ENCODE data around the gene NIPAL4. TPM values are rescaled to one million over a fixed set of nuclear protein-coding genes. Genes with fewer than 3 reads are reported as not detected.

Gene NIPAL4
- total RNA-seq, 2 donors from 2014 or later = 1.6 TPM; not detected in 1

DNA sequence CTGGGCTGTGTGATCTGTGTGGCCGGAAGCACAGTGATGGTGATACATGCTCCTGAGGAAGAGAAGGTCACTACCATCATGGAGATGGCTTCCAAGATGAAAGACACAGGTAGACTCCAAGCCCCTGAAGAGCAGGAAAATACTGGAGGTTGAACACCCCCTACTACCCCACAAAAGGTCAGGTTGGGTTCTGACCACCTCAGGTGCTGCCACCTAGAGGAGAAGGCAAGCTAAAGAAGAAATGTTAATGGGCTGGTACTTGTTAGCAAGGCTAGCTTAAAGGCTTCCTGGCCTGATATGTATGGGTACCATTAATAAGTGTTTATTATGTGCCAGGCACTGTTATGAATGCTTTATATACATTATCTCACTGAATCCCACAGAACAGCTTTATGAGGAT, 11.7 kb downstream of the NIPAL4 start:
- Histone ChIP-seq H3K4me3 (no peak overlapping the region), H3K27me3 (no peaks in the 10 kb centered on the region), H3K4me1 (peaks cover 0 to 34% of the 10 kb centered on the region in 2 donors), H3K36me3 (peaks cover 5% of the 10 kb centered on the region), H3K9me3 (no peaks in the 10 kb centered on the region), H3K27ac (no peak overlapping the region)
- DNase-seq (ENCODE audit: low spot score) = no peak
- TF ChIP-seq, protein P1, sequence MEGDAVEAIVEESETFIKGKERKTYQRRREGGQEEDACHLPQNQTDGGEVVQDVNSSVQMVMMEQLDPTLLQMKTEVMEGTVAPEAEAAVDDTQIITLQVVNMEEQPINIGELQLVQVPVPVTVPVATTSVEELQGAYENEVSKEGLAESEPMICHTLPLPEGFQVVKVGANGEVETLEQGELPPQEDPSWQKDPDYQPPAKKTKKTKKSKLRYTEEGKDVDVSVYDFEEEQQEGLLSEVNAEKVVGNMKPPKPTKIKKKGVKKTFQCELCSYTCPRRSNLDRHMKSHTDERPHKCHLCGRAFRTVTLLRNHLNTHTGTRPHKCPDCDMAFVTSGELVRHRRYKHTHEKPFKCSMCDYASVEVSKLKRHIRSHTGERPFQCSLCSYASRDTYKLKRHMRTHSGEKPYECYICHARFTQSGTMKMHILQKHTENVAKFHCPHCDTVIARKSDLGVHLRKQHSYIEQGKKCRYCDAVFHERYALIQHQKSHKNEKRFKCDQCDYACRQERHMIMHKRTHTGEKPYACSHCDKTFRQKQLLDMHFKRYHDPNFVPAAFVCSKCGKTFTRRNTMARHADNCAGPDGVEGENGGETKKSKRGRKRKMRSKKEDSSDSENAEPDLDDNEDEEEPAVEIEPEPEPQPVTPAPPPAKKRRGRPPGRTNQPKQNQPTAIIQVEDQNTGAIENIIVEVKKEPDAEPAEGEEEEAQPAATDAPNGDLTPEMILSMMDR (IDR thresholded peaks at IDR 0.05) = peak; percentile 25 to 57

DNA sequence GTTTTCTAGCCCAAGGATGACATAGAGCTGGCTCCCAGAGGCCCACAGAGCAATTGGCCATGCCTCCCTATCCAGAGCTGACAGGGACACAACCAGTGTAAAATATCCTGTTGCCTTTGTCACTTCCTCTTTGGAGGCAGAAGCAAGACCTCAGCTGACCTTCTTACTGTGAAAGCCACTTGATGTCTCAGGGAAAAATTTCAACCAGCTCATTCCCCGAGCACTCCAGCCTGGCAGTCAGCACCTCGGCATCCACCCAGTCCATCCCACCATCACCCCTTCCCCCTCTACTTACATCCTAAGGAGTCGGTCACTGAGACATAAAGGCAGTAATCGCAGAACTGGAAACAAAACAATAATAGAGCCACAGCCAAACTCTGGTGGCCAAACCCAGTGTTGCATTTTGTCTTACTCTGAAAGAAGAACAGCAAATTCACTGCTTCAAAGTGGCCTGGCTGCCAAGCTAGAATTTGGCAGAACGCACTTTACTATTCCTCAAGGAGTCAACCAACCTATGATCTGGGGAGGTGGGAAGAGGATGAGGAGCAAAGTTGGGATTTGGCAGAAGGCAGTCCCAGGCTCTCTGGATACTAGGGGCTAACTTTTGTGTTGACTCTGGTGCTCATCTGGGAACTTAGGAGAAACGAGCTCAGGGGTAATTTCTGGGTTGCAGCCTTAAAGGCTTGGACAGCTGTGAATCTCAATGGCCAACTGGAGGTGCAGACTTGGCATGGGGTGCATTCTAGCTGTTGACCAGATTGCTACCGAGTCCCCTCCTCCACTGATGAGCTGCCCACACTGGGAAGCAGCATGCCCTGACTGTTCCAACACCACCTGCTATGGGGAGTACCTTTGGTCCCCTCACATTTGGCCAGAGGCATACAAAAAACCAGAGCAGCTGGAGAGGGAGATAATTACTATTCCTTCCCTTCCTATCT, 13.6 kb downstream of the NIPAL4 start:
- no peaks in the 10 kb centered on the region for H3K9me3 ChIP-seq
- TF ChIP-seq, protein P1 (IDR thresholded peaks at IDR 0.05) = peak in 1 of 2 donors; percentile 39
- peak overlapping the region; percentile 33 to 65 for H3K27ac ChIP-seq
- no peaks in the 10 kb centered on the region for H3K27me3 ChIP-seq
- no peak overlapping the region for H3K4me3 ChIP-seq
- no peak for DNase-seq (ENCODE audit: low spot score)
- H3K4me1 ChIP-seq = peaks cover 0 to 34% of the 10 kb centered on the region in 2 donors
- peaks cover 5% of the 10 kb centered on the region for H3K36me3 ChIP-seq

DNA sequence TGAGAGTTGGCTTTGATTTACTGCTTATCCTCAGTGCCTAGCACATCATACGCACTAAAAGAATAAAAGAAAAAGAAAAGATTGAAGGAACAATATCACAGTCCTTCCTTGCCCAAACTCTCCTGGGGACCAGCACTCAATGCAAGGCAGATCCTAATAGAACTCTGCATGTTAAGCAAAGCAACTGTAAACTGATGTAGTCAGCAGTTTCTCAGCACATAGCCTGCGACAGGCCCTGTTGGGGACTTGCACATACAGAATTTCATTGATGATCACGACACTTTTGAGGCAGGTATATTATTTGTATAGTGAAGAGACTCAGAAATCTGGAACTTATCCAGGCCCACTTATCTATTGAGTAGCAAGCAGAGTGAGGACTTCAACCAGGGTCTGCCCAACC, 15.4 kb downstream of the NIPAL4 start:
- DNase-seq (ENCODE audit: low spot score) = no peak
- Histone ChIP-seq H3K27ac (no peak overlapping the region), H3K36me3 (peaks cover 13% of the 10 kb centered on the region), H3K9me3 (no peaks in the 10 kb centered on the region), H3K27me3 (no peaks in the 10 kb centered on the region), H3K4me3 (no peak overlapping the region), H3K4me1 (peaks cover 0 to 24% of the 10 kb centered on the region in 2 donors)
- TF ChIP-seq, protein P1 (IDR thresholded peaks at IDR 0.05) = no peak

DNA sequence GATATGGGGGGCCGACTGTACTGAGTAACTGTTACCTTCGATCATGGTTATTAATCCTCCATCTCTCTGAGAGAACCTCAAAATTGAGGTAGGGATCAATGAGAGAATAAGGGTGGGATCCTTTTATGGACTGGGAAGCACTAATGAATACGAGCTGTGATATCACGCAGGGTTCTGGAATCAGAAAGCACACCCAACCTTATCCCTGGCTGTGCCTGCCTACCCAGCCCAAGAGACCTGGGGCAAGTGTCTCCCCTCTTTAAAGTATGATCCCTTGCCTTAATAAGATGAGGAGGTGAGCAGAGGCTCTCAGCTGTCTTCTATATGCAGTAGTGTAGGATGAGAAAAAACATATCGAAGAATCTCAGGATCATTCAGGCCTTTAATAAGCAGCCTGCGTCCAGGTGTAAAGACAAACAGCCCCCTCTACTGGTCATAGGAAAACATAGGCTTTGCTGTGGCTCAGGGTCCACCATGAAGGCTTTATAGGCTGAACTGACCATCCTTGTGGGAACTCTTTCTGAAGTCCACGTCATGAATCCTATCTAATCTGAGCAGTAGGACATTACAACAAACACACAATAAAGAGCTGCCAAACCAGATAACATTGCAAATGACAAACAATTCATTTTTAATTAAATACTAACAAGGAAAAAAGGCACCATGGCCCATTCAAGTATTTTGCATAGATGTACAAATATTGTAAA, 16.8 kb downstream of the NIPAL4 start:
- H3K27me3 ChIP-seq = no peaks in the 10 kb centered on the region
- peaks cover 0 to 16% of the 10 kb centered on the region in 2 donors for H3K4me1 ChIP-seq
- peaks cover 27% of the 10 kb centered on the region for H3K36me3 ChIP-seq
- no peaks in the 10 kb centered on the region for H3K9me3 ChIP-seq
- DNase-seq (ENCODE audit: low spot score) = no peak
- no peak overlapping the region for H3K4me3 ChIP-seq
- no peak overlapping the region for H3K27ac ChIP-seq
- TF ChIP-seq, protein P1 (IDR thresholded peaks at IDR 0.05) = peak; percentile 52 to 81

DNA sequence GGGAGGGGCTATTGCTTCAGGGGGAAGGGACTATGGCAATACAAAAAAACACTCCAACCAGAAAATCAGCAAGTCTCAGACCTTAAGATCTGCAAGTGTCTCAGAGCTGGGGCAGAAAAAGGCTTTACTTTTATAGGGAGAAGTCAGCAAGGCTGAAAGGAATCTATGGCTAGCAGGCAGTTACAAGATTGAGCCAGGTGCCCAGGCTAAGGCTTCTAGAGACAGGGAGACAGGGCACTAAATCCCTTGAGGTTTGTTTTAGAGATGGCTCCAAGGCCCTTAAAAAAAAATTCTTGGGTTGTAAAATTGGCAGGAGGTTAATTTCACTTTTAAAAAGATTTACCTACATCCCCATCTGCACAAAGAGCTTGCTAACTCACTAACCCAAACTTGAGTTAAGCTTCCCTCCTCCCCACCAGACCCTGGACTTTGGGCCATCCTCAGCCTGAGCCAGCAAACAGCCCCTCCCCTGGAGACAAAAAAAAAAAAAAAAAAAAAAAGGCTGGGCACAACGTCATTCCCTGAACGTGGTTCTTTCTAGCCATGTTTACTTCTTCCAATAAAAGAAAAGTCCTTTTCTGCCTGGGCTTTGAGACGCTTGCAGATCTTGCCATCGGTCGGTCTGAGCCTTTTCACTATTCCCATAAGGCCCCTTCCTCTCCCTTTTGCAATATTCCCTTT, 17.9 kb downstream of the NIPAL4 start:
- TF ChIP-seq, protein P1 (IDR thresholded peaks at IDR 0.05) = no peak
- no peak overlapping the region for H3K4me3 ChIP-seq
- no peaks in the 10 kb centered on the region for H3K27me3 ChIP-seq
- H3K9me3 ChIP-seq = no peaks in the 10 kb centered on the region
- peaks cover 36% of the 10 kb centered on the region for H3K36me3 ChIP-seq
- peaks cover 0 to 16% of the 10 kb centered on the region in 2 donors for H3K4me1 ChIP-seq
- no peak overlapping the region for H3K27ac ChIP-seq
- DNase-seq (ENCODE audit: low spot score) = no peak
